Activated CD4-positive, alpha-beta T cell treated with anti-CD3 and anti-CD28 coated beads, Interleukin-2, amount 50 U/mL, for 1 hour (primary cell): Measurements from ENCODE around the gene TRIP6.
"Not testable (repeated sequence)": the region's sequence is repeated elsewhere in the genome, so short reads cannot be mapped to it uniquely, and the experiment has no call there.

ENCODE experiments used
- DNase-seq: peaks from one replicate; pipeline ENCODE4 v3.0.0-alpha.2; 2020

TRIP6 gene

DNA sequence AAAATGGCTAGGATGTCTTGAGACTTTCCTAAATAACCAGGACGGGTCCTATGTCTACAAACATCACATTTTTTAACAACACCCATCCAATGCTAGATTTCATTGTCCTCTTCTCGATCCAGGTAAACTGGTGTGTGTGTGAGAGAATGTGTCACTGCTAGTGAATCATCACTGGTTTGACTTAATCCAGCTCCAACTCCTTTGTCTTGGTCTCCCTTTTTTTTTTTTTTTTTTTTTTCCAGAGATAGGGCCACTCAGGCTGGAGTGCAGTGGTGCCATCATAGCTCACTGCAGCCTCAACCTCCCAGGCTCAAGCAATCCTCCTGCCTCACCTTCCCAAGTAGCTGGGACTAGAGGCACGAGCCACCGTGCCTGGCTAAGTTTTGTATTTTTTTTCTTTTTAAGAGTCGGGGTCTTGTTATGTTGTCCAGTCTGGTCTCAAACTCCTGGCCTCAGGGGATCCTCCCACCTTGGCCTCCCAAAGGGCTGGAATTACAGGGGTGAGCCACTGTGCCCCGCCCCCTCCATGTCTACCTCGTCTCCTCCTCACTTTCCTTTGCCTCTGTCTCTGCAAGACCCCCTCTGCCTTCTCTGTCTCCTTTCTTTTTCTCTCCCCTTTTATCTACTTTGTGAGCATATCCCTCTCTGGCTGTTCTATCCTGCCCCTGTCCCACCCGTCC, 24.5 kb downstream of the TRIP6 start:
- DNase-seq = no peak

DNA sequence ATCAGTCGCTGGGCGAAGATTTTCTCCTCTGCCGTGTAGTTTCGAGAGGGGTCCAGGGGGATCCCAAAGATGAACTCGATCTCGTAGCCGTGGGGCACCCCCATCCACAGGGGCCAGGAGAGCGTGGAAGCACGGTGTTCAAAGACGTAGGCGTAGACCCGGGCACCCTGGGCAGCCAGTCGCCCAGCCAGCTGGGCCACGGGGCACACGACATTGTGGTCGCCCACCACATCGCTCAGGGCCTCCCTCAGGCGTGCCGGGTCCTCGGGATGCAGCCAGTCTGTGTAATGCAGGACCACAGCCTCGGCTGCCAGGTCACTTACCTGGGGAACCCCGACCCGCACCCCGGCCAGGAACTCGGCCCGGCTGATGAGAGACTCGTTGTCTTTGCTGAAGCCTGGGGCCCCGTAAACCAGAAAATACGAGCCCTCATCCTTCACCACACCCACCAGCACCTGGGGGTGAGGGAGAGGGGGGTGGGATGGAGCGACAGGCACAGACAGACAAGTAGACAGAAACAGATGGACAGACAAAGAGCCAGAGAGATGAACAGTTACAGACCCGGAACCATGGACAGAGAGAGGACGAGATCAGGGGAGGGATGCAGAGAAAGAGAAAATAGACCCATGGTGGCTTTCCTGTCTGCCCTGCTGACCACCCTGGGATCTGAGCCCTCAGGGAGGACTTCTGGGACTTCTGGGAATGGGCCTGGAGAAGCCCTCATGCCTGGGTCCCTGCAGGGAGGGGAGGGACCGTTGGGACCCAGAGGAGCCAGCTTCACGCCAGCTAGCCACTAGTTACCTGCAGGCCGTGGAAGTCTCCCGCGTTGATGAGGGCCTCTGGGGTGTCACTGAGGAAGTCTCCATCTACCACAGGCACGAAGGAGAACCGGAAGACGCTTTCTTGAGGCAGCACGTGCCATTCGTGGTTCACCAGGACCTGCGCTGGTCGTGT, 25.5 kb downstream of the TRIP6 start:
- no peak for DNase-seq

DNA sequence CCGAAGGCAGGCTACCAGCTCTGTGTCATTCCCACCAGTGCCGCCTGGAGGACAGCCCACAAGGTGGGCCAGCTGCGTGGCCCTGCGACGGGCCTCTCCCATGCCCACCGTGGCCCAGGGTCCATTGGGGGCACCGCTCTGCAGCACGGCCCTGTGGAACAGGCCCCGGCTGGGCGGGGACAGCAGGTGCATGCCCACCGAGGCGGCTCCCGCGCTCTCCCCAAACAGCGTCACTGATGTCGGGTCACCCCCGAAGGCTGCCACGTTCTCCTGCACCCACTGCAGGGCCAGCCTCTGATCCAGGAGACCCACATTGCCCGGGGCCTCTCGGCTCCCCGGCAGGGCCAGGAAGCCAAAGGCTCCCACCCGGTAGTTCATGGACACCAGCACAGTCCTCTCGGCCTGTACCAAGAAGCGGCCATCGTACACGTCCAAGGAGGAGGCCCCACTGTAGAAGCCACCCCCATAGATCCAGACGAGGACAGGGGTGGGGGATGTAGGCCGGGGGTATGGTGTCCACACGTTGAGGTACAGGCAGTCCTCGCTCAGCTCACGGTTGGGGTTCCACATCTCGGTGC, 26.2 kb downstream of the TRIP6 start:
- no peak for DNase-seq

DNA sequence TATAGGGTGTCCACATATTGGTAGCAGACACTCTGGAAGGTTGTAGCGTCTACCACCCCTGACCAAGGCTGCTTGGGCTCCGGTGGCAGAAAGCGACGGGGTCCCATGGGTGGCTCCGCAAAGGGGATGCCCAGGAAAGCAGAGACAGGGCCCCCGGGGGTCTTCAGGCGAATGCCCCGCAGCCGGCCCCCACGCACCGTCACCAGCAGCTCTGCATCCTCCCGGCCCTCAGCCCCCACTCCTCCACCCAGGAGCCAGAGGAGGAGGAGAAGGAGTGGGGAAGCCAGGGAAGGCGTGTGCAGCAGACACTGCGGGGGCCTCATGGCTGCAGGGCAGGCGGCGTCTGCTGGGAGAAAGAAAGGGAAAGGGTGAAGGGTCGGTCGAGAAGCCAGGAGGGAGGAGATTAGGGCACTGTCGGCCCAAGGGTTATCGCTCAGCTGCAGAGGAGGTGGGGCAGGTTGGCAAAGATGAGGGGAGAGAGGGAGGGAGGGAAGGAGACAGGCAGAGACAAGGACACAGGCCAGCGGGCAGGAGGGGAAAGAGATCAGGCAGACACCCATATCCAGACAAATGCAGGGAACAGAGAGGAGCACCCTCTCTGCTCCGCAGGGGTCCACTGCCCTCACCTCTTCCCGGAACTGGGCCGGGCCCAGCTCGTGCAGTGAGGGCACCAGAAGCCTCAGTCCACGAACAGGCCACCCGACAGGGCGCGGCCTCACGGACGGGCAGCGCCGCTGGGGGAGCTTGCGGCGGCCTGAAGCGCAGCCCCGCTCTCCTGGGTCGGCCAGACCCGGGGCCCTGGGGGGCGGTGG, 26.9 kb downstream of the TRIP6 start:
- DNase-seq = no peak

DNA sequence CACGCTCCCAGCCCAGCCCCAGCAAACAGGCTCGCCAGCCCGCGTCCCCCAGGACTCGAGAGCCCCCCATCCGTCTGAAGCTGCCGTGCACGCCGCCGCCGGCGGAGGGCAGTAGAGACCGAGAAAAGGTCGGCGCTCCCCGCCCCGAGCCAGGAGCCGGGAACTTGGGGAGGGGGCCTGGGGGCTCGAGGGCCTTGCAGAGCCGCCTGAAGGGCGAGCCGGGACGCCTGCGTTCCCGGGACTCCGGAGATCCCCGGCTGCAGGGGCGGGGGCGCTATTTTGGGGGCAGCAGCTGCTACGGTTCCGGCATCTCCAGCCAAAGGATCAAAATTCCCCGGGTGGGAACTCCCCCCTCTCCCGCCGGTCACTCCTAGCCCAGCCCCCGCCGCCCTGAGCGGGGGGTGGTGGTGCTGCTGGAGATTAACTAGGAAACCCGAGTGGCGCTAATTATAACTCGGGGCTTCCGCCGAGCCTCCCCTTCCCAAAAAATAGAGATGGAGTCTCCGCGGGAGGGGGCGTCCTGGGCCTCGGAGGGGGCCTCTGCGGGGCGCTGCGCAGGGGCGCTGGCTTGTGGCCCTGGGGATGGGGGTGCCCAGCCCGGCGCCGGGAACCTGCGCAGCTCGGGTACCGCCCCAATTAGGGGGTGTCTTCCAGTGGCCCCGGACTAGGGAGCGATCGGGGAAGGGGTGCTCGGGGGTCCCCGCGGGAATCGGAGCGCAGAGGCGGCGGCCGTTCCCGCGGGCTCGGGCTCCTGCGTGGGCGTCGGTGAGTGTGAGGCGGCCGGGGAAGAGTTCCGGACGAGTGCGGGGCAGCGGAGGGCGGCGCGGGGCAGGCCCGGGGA, 27.9 kb downstream of the TRIP6 start:
- DNase-seq = peak; percentile 54

DNA sequence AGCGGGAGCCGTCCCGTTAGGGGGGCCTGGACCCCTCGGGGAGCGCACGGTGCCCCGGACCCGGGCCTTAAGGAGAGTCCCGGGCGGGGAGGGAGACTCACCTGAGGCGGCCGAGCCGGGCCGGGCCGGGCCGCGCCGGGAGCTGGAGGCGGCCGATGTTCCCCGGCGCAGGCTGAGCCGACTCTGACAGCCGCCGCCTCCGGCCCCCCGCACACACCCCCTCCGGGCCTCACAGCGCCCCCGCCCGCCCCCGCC, 28.4 kb downstream of the TRIP6 start, which contains the start of gene ACHE:
TSS of gene ACHE (minus strand) at position 188 of the 255 bp plus-strand sequence. CDS start 1,656 bp downstream, outside the sequence.
- DNase-seq = no peak

DNA sequence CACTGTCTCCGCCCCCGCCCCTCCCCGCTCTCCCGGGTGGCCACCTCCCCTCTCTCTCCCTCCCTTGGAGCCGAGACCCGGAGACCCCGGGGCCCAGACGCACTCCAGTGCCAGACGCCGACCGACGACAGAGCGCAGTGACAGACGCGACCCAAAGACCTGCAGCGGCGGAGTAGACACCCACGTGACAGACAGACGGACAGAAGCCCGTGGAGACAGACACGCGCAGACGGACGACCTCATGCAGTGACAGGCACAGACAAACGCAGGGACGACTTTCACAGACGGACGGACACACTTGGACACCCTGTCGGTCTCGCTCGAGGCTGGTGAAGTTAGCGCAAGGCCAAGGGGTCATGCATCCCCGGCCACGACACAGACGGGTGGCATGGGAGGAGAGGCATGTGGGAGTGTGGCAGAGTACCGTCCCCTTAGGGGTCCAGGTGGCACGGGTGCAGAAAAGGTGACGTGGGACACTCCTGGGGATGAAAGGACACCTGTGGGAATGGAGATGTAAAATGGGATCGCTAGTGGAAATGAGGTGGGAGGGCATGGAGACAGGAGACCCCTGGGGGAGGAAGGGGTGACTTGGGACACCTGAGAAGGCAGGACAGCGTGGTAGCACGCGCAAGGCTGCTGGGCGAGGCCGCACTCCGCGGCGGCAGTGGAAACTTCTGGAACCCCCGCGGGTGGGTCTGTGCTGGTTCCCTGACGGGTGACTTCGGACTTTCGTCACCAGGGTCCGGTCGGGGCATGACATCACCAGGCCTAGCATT, 29.0 kb downstream of the TRIP6 start:
- no peak for DNase-seq

DNA sequence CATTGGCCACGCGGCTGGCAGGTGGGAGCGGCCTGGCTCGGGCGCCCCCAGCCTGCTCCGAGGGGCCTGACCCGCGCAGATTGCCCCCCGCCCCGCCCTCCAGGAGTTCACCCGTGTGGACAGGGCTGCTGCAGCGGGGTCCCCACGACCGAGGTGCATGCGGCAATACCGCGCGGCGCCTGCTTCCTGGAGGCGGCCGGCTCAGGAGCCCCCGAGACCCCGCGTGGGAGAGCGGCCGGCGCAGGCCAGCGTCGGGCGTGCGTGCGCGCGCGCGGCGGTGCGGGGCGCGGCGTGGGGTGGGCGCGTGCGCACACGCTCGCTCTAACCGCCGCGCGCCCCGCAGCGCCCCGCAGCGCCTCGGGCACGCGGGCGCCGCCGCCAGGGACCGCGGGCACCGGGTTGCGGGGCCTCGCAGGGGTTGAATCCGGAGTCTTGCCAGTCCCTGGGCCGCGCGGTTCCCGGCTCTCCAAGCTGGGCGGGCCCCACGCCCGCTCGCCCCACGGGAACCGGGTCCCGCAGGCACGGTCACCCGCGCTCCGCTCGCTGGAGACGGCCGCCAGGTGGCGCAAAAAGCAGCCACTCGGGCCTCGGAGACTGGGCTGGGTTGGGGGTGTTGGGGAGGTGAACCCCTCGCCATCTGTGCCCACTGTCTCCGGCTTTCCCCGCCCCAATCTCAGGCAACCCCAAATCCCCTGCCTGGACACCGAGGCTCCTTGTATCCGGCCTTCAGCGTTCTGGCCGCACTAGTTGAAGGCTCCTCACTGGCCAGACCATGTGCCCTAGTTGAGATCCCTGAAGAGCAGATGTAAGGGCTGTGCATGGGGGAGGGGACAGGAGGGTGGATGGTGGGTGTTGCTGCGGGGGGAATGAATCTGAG, 29.8 kb downstream of the TRIP6 start:
- DNase-seq = peak; percentile 57

DNA sequence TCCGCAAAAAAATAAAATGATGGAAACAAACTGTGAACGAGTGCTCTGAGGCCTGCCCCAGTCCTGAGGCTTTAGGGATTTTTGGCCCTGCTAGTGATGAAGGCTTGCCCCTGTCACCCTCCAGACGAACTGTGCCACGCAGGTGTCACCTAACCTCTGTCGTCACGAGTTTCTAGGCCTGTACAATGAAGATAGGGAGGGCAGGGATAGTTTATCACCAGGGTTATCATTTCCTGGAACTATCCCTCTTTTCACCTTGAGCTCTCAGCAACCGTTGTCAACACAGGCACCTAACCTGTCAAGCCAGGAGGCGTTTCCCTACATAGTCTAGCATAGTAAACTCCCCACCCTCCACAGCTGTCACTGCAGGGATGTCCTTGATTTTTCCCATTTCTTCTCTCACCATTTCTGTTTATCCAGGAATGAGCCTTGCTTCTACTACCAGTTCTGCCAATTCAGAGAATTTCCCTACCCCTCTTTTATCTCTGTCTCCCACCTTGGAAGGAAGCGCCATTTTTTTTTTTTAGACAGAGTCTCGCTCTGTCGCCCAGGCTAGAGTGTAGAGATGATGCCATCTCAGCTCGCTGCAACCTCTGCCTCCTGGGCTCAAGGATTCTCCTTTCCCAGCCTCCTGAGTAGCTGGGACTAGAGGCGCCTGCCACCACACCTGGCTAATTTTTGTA, 30.7 kb downstream of the TRIP6 start:
- no peak for DNase-seq

DNA sequence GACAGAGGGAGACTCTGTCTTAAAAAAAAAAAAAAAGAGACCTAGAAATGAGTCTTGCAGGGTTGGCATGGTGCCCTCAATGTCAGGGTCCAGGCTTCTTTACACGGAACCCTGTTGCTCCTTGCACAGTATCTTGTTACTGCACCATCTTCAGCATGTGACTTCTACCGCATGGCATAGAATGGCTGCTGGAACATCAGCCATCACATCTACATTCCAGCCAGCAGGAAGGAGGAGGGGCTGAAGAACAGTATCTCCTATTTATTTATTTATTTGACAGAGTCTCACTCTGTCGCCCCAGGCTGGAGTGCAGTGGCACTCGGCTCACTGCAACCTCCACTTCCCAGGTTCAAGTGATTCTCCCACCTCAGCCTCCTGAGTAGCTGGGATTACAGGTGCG, 32.2 kb downstream of the TRIP6 start:
- no peak for DNase-seq

DNA sequence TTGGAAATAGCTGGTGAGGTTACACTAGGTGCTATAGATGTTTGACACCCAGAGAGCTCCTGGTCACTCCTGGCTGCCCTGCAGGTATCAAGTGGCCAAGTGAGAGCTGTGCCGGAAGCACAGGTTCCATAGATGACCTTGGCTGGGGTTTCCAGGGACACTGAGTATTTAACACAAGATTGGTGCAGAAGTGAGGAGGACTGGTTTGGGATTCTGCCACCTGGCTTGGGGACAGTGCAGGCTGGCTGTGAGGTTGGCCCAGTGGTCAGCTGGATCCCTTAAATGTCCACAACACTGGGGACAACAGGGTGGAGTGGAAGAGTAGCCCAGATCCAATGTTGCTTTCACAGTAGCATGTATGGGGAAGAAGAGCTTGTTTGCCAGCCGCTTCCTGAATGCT, 33.8 kb downstream of the TRIP6 start:
- no peak for DNase-seq

DNA sequence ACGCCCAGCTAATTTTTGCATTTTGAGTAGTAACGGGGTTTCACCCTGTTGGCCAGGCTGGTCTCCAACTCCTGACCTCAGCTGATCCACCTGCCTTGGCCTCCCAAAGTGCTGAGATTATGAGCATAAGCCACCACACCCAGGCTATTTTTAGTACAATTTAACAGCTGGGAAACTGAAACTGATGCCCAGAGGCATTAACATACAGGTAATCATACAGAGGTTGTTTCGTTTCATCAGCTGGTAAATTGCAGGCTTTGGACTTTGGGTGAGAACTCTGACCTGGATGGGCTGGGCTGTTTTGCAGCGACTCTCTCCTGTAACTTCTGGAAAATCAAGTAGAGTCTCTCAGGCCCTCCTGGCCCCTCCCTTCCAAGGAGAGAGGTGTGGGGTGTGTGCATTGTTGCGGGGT, 34.7 kb downstream of the TRIP6 start:
- no peak for DNase-seq

DNA sequence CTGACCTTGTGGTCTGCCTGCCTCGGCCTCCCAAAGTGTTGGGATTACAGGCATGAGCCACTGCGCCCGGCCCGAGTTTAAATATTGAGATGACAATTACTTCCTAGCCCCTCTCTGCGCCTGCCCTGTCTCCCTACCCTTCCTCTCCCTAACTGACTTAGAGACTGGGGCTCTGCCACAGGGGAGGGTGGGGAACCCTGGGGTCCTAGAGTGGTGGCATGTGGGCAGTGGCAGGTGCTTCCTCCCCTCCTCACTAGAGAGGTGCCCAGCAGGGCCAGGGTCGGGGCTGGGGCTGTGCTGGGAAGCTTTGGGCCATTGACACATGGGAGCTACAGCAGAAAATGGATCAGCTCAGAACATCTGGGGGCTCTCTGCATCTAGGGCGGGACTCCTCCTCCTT, 35.5 kb downstream of the TRIP6 start:
- DNase-seq = no peak

DNA sequence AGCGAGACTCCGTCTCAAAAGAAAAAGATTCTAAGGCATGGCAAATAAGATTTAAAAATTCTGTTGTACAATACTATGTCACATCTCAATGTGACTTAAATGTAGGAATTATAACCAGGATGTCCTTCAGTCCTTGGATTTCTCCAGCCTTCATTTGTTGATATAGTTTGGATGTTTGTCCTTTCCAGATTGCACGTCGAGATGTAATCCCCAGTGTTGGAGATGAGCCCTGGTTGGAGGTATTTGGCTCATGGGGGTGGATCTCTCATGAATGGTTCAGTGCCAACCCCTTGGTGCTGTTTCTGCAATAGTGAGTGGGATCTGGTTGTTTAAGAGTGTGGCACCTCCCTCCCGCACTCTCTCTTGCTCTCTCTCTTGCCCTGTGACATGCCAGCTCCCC, 41.3 kb downstream of the TRIP6 start:
- DNase-seq = no peak

DNA sequence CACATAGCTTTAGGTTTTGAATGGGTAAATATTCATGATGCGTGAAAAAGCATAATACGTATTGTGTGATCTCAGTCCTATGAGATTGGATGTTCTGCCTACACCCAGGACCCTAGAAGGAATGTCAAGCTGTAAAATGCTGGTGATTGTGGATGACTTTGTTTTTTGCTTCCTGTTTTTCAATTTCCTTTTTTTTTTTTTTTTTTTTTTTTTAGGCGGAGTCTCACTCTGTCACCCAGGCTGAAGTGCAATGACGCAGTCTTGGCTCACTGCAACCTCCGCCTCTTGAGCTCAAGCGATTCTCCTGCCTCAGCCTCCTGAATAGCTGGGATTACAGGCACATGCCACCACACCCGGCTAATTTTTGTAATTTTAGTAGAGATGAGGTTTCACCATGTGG, 43.3 kb downstream of the TRIP6 start:
- not testable (repeated sequence) for DNase-seq

DNA sequence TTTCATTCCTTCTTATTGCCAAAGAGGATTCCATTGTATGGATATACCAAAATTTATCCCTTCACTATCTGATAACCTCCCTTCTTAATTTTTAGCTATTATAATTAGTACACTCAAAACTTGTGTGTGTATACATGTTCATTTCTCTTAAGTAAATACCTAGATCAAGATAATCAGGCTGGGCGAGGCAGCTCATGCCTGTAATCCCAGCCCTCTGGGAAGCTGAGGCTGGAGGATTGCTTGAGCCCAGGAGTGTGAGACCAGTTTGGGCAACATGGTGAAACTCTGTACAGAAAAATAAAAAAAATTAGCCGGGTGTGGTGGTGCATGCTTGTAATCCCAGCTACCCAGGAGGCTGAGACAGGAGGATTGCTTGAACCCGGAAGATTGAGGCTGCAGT, 44.3 kb downstream of the TRIP6 start:
- DNase-seq = no peak

DNA sequence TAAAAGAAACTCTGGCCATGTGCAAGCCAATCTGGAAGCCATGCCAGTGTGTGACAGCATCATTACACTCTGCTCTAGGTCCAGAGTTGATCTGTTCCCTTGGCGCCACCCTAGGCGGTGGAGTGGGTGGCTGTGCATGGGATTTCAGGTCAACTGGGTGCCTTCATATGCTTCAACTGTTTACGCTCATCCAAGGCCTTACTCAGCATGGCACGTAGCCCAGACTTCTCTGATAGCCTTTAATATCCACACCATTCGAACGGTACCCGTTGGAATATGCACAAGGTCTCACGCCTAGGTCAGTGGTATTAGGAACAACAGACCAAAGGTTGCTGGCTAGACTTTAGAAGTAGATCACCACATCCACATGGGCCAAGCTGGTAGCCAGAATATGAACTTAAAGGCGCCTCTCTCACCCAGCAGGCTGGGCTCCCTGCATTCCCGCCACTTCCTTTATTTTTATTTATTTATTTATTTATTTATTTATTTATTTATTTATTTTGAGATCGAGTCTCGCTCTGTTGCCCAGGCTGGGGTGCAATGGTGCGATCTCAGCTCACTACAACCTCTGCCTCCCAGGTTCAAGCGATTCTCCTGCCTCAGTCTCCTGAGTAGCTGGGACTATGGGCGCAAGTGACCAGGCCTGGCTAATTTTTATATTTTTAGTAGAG, 47.2 kb downstream of the TRIP6 start:
- DNase-seq = no peak

DNA sequence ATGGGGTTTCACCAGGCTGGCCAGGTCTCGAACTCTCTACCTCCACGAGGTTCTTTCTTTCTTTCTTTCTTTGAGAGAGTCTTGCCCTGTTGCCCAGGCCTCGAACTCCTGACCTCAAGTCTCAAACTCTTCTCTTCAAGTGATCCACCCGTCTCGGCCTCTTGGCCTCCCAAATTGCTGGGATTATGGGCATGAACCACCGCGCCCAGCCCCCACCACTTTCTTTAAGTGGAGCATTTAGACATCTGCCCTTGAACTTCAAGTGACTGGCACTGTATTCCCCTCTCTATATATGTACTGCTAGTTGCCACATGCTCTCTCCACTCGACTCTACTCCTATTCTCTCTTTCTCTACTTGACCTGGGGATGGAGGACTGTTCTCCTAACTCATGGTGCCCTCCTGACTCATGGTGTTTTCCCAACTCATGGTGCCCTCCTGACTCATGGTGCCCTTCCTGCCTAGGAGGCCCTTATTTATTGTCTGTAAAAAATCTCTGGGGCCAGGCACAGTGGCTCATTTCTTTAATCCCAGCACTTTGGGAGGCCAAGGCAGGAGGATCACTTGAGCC, 47.8 kb downstream of the TRIP6 start:
- no peak for DNase-seq

DNA sequence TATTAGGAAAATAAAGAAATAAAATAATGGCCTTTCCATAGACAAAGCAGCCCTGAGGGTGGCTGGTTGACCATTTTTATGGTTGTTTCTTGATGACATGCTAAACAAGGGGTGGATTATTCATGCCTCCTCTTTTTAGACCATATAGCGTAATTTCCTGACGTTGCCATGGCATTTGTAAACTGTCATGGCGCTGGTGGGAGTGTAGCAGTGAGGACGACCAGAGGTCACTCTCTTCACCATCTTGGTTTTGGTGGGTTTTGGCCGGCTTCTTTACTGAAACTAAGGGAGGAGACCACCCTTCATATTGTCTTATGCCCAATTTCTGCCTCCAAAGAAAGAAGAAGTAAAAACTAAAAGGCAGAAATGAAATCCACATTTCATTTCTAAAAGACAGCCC, 52.1 kb downstream of the TRIP6 start:
- DNase-seq = not testable (repeated sequence)
